ENCODE measurements around the gene RPS2.

Gene RPS2

DNA sequence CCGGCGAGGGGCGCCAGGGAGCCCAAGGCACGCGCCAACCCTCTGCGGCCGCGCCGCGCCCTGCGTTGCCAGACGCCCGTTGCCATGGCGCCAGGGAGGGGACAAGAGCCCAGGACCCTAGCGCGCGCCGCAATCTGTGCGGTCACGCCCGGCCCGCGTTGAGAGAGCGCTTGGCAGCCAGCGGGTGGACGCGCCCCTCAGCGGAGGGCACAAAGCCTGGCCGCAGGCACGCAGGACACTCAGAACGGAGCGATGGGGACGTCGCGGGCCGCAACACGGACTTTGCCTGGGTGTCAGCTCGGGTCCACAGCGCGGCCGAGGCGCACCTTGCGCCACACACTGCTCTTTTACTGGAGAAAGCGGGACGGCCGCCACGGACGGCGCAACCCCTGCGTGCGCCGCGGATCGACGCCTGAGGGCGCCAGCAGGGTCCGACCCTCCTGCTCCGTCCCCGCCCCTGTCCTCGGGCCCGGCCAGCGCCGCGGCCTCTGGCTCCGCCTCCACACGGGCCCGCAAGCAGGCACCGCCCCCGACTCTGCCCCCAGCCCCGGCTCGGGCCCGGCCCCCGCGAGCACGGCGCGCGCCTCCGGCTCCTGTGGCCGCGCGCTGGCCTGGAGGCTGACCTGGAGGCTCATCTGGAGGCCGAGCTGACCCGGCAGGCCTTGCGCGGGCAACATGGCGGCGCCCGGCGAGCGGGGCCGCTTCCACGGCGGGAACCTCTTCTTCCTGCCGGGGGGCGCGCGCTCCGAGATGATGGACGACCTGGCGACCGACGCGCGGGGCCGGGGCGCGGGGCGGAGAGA is 19.1 kb upstream of the RPS2 start, which contains the start of gene GFER:
Gene GFER, plus strand, starts transcription at position 650 of the 803 bp plus-strand sequence. Its CDS starts 26 bp downstream, at position 676.
- peak; percentile 68 for DNase-seq (ENCODE audit: low read depth)
- H3K4me3 ChIP-seq (ENCODE audit: low read length) = peak within 1 kb of the TSS; percentile 69
- TF ChIP-seq, protein P1, sequence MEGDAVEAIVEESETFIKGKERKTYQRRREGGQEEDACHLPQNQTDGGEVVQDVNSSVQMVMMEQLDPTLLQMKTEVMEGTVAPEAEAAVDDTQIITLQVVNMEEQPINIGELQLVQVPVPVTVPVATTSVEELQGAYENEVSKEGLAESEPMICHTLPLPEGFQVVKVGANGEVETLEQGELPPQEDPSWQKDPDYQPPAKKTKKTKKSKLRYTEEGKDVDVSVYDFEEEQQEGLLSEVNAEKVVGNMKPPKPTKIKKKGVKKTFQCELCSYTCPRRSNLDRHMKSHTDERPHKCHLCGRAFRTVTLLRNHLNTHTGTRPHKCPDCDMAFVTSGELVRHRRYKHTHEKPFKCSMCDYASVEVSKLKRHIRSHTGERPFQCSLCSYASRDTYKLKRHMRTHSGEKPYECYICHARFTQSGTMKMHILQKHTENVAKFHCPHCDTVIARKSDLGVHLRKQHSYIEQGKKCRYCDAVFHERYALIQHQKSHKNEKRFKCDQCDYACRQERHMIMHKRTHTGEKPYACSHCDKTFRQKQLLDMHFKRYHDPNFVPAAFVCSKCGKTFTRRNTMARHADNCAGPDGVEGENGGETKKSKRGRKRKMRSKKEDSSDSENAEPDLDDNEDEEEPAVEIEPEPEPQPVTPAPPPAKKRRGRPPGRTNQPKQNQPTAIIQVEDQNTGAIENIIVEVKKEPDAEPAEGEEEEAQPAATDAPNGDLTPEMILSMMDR (conservative IDR thresholded peaks at IDR 0.05; ENCODE audit: low read depth, low read length) = peak; percentile 38

DNA sequence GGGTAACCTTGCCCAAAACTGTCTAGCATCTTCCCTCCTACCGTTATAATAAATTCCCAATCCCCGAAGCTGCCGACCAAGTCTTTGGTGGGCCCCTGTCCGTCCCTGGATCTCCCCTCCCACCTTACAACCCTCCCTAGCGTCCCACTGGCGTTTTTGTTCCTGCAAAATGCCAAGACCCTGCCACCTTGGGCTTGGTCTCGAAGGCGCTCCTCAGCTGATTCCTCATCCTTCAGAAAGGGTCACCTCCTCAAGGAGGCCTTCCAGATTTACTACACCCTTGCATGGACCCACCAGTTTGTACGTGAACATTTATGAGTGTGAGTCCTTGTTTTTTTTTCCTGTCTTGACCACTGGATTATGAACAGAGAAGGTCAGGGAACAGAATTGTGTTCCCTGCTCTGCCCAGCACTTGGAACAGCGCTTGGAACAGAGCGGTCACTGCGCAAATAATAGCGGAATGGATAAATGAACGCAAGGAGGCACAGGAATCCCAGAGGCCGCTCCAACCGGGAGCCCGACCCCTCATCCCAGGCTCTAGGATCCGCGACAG is 18.4 kb upstream of the RPS2 start:
- TF ChIP-seq, protein P1 (conservative IDR thresholded peaks at IDR 0.05; ENCODE audit: low read depth, low read length) = no peak
- no peak for DNase-seq (ENCODE audit: low read depth)
- peak overlapping the region; percentile 53 for H3K4me3 ChIP-seq (ENCODE audit: low read length)

DNA sequence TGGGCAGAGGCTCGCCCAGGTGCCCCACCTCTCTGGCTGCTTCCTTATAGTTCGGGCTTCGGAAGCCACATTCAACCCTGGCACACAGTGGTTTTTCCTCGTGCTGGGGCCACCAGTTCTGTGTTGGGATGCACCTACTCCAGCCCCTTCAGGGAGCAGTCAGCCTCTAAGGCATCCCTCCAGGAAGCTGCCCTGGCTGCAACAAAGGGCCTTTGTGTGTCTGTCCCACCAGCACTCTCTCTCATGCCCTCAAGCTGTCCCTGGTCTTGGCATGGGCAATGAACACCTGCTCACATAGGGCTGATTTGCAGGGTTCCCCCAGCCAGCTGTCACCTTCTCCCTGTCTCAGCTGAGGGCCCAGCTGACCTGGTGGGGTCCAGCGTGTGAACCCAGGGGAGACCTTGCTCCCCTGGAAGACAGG is 17.4 kb upstream of the RPS2 start:
- TF ChIP-seq, protein P1 (conservative IDR thresholded peaks at IDR 0.05; ENCODE audit: low read depth, low read length) = no peak
- H3K4me3 ChIP-seq (ENCODE audit: low read length) = no peak overlapping the region
- no peak for DNase-seq (ENCODE audit: low read depth)

DNA sequence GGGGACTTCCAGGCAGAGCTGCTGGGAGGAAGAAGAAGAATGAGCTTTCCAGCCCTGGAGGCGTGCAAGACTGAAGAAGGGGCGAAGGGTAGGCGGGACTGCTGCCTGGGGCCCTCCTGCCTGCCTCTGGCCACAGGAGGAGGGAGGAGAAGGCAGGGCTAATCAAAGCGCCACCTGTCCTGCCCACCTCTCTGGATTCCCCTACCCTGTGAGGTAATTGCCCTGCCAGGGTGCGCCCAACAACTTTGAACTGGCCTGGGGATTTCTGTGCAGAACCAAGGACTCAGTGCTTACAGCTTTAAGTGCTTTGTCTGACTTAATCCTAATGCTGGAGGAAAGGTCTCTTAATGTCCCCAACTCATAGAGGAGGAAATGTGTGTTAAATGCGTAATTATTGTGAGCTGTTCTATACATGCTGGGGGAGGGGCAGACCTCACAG is 16.8 kb upstream of the RPS2 start, which contains the start of gene NOXO1:
Gene NOXO1, minus strand, starts transcription at position 72 of the 439 bp plus-strand sequence. CDS start 290 bp downstream, outside the sequence.
- H3K4me3 ChIP-seq (ENCODE audit: low read length) = no peak within 1 kb of the TSS
- no peak for DNase-seq (ENCODE audit: low read depth)
- TF ChIP-seq, protein P1 (conservative IDR thresholded peaks at IDR 0.05; ENCODE audit: low read depth, low read length) = no peak

DNA sequence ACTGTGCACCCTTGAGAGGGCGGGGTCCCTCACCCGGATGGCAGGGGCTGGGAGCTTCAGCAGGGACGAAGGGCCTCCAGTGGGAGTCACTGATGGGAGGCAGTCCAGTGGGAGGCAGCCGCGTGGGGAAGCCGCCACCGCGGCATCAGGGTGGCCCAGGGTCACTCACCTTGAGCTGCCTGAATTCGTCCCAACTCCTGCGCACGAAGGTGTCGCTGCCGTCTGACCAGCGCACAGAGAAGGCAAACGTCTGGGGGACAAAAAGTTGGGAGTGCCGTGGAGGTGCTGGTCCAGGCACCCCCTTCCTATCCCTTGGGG is 16.1 kb upstream of the RPS2 start:
- H3K4me3 ChIP-seq (ENCODE audit: low read length) = no peak overlapping the region
- TF ChIP-seq, protein P1 (conservative IDR thresholded peaks at IDR 0.05; ENCODE audit: low read depth, low read length) = no peak
- DNase-seq (ENCODE audit: low read depth) = no peak

DNA sequence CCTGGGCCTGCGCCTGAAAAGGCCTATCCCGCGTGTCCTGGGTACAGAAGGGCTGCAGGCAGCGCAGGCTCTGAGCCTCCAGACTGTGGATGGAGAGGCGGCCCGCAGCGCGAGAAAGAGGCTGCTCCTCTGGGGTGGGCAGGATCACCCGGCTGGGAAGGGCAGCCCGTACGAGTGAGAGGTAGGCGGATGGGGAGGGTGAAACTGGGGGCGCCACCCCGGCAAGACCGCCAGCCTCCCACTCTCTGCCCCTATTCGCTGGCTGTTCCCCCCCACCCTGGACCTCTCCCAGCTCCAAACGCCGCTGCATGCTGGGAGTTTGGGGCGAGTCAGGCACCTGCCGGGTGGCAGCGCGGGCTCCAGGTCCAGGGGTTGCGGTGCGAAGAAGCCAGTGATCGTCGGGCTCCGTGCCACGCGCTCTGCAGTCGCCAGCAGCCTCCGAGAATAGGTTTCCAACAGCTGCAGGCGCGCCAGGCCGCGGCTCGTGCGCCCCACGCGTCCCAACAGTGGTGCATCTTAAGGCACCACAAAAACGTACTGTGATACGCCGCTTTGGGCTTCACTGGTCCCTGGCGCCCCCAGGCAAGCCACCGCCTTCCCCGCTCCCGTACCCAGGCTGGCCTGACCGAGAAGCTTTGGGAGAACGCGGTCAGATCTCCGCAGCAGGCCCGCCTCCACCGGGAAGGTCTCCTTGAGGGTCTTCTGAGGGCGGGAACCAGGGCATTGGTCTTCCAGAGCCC is 15.6 kb upstream of the RPS2 start:
- H3K4me3 ChIP-seq (ENCODE audit: low read length) = no peak overlapping the region
- TF ChIP-seq, protein P1 (conservative IDR thresholded peaks at IDR 0.05; ENCODE audit: low read depth, low read length) = no peak
- DNase-seq (ENCODE audit: low read depth) = no peak

All from retinal pigment epithelial cell (primary cell).